ENCODE data around the gene C11orf16. TPM values are rescaled to one million over a fixed set of nuclear protein-coding genes. Genes with fewer than 3 reads are reported as not detected.
"Not testable (repeated sequence)": the region's sequence is repeated elsewhere in the genome, so short reads cannot be mapped to it uniquely, and the experiment has no call there.

The C11orf16 gene
- total RNA-seq, 1 experiment from 2014 or later, result not detected

- Histone ChIP-seq H3K4me1 (replicated peaks; ENCODE audit: insufficient read depth) (0 out of 2 replicates have a peak, but pooled peaks cover 12% of the 10 kb centered on the region), H3K79me2 (ENCODE audit: low read depth) (no peaks in the 10 kb centered on the region), H3F3A (ENCODE audit: insufficient read depth, low read depth) (peaks cover 8% of the 10 kb centered on the region; the same call in 1 of the 2 replicates), H3K9me2 (ENCODE audit: insufficient read depth) (no peaks in the 10 kb centered on the region), H3K4me2 (no peak overlapping the region), H4K20me1 (ENCODE audit: insufficient read depth) (no peaks in the 10 kb centered on the region), H3K36me3 (ENCODE audit: low read depth) (no peaks in the 10 kb centered on the region), H2AFZ (no peak overlapping the region), H3K27ac (no peak overlapping the region), H3K9me3 (ENCODE audit: insufficient read depth, low read depth) (no peaks in the 10 kb centered on the region), H3K4me3 (no peak overlapping the region), H3K27me3 (ENCODE audit: insufficient read depth, low read depth) (no peaks in the 10 kb centered on the region)
- BruUV-seq (replicated peaks), result no TSS peak
- no peak for TF ChIP-seq CTCF (conservative IDR thresholded peaks at IDR 0.05)
- no peak for TF ChIP-seq EZH2 (IDR thresholded peaks at IDR 0.05; ENCODE audit: low read depth)
- DNase-seq, result no peak
- CTCF ChIA-PET, result no interaction called here
- intact Hi-C loops (cut with micrococcal nuclease; ENCODE audit: unreplicated experiment), result no loop called here
- POLR2A ChIA-PET (ENCODE audit: unreplicated experiment), result no interaction called here
Measured at GRCh38 chr11:8937159-8937558, 4.4 kb upstream of the C11orf16 start.

- intact Hi-C loops (cut with micrococcal nuclease; ENCODE audit: unreplicated experiment); H3K36me3 ChIP-seq (ENCODE audit: low read depth); H3K9me3 ChIP-seq (ENCODE audit: insufficient read depth, low read depth); H3K4me3 ChIP-seq; H3K27me3 ChIP-seq (ENCODE audit: insufficient read depth, low read depth); H2AFZ ChIP-seq; H4K20me1 ChIP-seq (ENCODE audit: insufficient read depth); H3K27ac ChIP-seq; H3K4me2 ChIP-seq; POLR2A ChIA-PET (ENCODE audit: unreplicated experiment); H3F3A ChIP-seq (ENCODE audit: insufficient read depth, low read depth); BruUV-seq (replicated peaks); H3K79me2 ChIP-seq (ENCODE audit: low read depth); CTCF ChIA-PET; DNase-seq; H3K9me2 ChIP-seq (ENCODE audit: insufficient read depth): not testable (repeated sequence)
- H3K4me1 ChIP-seq (replicated peaks; ENCODE audit: insufficient read depth), result 0 out of 2 replicates have a peak, but pooled peaks cover 12% of the 10 kb centered on the region
Measured at GRCh38 chr11:8935789-8936188, 3.0 kb upstream of the C11orf16 start.

GRCh38 chr11:8934742-8935488 lies 2.2 kb upstream of the C11orf16 start:
- no peaks in the 10 kb centered on the region for H3K36me3 ChIP-seq (ENCODE audit: low read depth)
- H2AFZ ChIP-seq, result peak overlapping the region; percentile 72
- TF ChIP-seq EZH2 (IDR thresholded peaks at IDR 0.05; ENCODE audit: low read depth) (no peak), CTCF (conservative IDR thresholded peaks at IDR 0.05) (no peak)
- peaks cover 8% of the 10 kb centered on the region; the same call in 1 of the 2 replicates for H3F3A ChIP-seq (ENCODE audit: insufficient read depth, low read depth)
- no peaks in the 10 kb centered on the region for H3K9me3 ChIP-seq (ENCODE audit: insufficient read depth, low read depth)
- peak overlapping the region; percentile 67 for H3K4me2 ChIP-seq
- no peaks in the 10 kb centered on the region for H3K79me2 ChIP-seq (ENCODE audit: low read depth)
- ChIA-PET CTCF (no interaction called here), POLR2A (ENCODE audit: unreplicated experiment) (interaction anchor here (0.5 kb wide), 1 partner anchor 489 kb away, joined by 4 read pairs; no protein-coding TSS in a partner anchor)
- 0 out of 2 replicates have a peak, but pooled peaks cover 12% of the 10 kb centered on the region for H3K4me1 ChIP-seq (replicated peaks; ENCODE audit: insufficient read depth)
- H3K4me3 ChIP-seq, result peak overlapping the region; percentile 34; the same call in 1 of the 2 replicates
- H3K9me2 ChIP-seq (ENCODE audit: insufficient read depth), result no peaks in the 10 kb centered on the region
- DNase-seq, result peak; percentile 21 to 77
- no peaks in the 10 kb centered on the region for H3K27me3 ChIP-seq (ENCODE audit: insufficient read depth, low read depth)
- BruUV-seq (replicated peaks), result no TSS peak
- no peaks in the 10 kb centered on the region for H4K20me1 ChIP-seq (ENCODE audit: insufficient read depth)
- intact Hi-C loops (cut with micrococcal nuclease; ENCODE audit: unreplicated experiment), result no loop called here
- peak overlapping the region; percentile 40 for H3K27ac ChIP-seq

Data from PC-9 (cell line).